Endothelial cell of umbilical vein (primary cell): ENCODE data around the gene DLL1. TPM values are rescaled to one million over a fixed set of nuclear protein-coding genes. Genes with fewer than 3 reads are reported as not detected.

Experiments
- BruUV-seq: library from RNA; stranded (reverse); fragments of 400-500 nt; replicated peaks from 2 replicates; lab custom pipeline; 2021; lab: Mats Ljungman, UMichigan
- CTCF ChIA-PET: fragments of 300-600, 350-600 bp; sonication (Branson Sonifier 250); formaldehyde crosslinking; loops from one replicate; lab custom pipeline; 2021; ENCODE audit warnings: antibody characterized with exemption, inconsistent platforms; lab: Charles Lee
- POLR2A ChIA-PET: fragments of 300-600, 350-600 bp; sonication (Branson Sonifier 250); formaldehyde crosslinking; loops from one replicate; lab custom pipeline; 2021; ENCODE audit warnings: antibody characterized with exemption, inconsistent platforms; lab: Charles Lee
- DNase-seq: peaks from one replicate; pipeline ENCODE4 v3.0.0-alpha.2; 2011; ENCODE audit warnings: low read depth, low spot score
- FAIRE-seq: peaks from 2 replicates; lab custom pipeline; 2011; peaks lifted over from hg19 to GRCh38; lab: Jason Lieb, UNC
- H2AFZ ChIP-seq: 2 replicates; pipeline ENCODE4 v1.6.0; 2012; ENCODE audit warnings: low read depth, low read length, control low read depth, inconsistent platforms
- H3K27ac ChIP-seq: 2 replicates; pipeline ENCODE4 v1.5.1; 2011; ENCODE audit warnings: low read depth, mild to moderate bottlenecking, control low read depth, low read length, moderate library complexity; ENCODE audit not compliant: insufficient read depth
- H3K27me3 ChIP-seq, 2 experiments: 2 replicates each; pipeline versions ENCODE4 v1.6.0 to v1.6.1; 2011; ENCODE audit warnings: low read length in 2 of 2, mixed read lengths in 1 of 2; ENCODE audit not compliant: control insufficient read depth in 2 of 2, insufficient read depth in 2 of 2
- H3K36me3 ChIP-seq, 2 experiments: 2 replicates in 1 of 2; 3 replicates in 1 of 2; pipeline ENCODE4 v1.5.1; 2011; ENCODE audit warnings: low read length in 2 of 2, mild to moderate bottlenecking in 1 of 2, moderate library complexity in 1 of 2; ENCODE audit not compliant: control insufficient read depth in 2 of 2, insufficient read depth in 2 of 2; ENCODE audit errors: extremely low read depth in 1 of 2
- H3K4me1 ChIP-seq: 3 replicates; pipeline ENCODE4 v1.5.1; 2011; ENCODE audit warnings: mild to moderate bottlenecking, low read length; ENCODE audit not compliant: control insufficient read depth, insufficient read depth; ENCODE audit errors: extremely low read depth
- H3K4me2 ChIP-seq: 2 replicates; pipeline ENCODE4 v1.6.1; 2011; ENCODE audit warnings: low read length, control low read depth, mixed read lengths; ENCODE audit not compliant: insufficient read depth
- H3K4me3 ChIP-seq, 3 experiments: fragments of 200-600 bp in 1 of 3; sonication (generic), shearing (Covaris generic) in 1 of 3; replicated peaks in 1 of 3; 2 replicates each; pipeline ENCODE4 v1.5.1; 2011 to 2016; ENCODE audit warnings: control low read depth in 3 of 3, low read length in 3 of 3, mild to moderate bottlenecking in 2 of 3, inconsistent platforms in 1 of 3, low read depth in 1 of 3, moderate library complexity in 1 of 3; ENCODE audit not compliant: insufficient read depth in 1 of 3
- H3K79me2 ChIP-seq: 2 replicates; pipeline ENCODE4 v1.6.0; 2012; ENCODE audit warnings: low read length, inconsistent platforms; ENCODE audit not compliant: control insufficient read depth, insufficient read depth
- H3K9ac ChIP-seq: replicated peaks from 2 replicates; pipeline ENCODE3; 2011; ENCODE audit warnings: low read length, control low read depth; ENCODE audit not compliant: insufficient read depth; ENCODE audit errors: extremely low read depth
- H3K9me1 ChIP-seq: replicated peaks from 3 replicates; pipeline ENCODE4 v1.6.0; 2011; ENCODE audit warnings: mild to moderate bottlenecking, low read length; ENCODE audit not compliant: control insufficient read depth, insufficient read depth; ENCODE audit errors: extremely low read depth
- H3K9me3 ChIP-seq: replicated peaks from 2 replicates; pipeline ENCODE4 v1.5.1; 2012; ENCODE audit warnings: low read length, inconsistent platforms; ENCODE audit not compliant: control insufficient read depth, insufficient read depth
- H4K20me1 ChIP-seq: replicated peaks from 2 replicates; pipeline ENCODE3; 2011; ENCODE audit warnings: mild to moderate bottlenecking, low read length; ENCODE audit not compliant: control insufficient read depth, insufficient read depth; ENCODE audit errors: extremely low read depth
- EZH2 ChIP-seq: IDR thresholded peaks from 2 replicates; pipeline ENCODE4 v1.6.1; 2012; ENCODE audit warnings: borderline replicate concordance, low read depth, mild to moderate bottlenecking, moderate library complexity, low read length, inconsistent platforms; ENCODE audit not compliant: severe bottlenecking
- FOS ChIP-seq: IDR thresholded peaks from 2 replicates; pipeline ENCODE4 v1.6.1; 2011; ENCODE audit warnings: mild to moderate bottlenecking, low read length, moderate library complexity, borderline replicate concordance; ENCODE audit not compliant: insufficient read depth
- GATA2 ChIP-seq: IDR thresholded peaks from 2 replicates; pipeline ENCODE4 v1.7.0; 2011; ENCODE audit warnings: low read depth, mild to moderate bottlenecking, moderate library complexity, mixed read lengths, low read length; ENCODE audit not compliant: insufficient read length, insufficient read depth
- JUN ChIP-seq: IDR thresholded peaks from 2 replicates; pipeline ENCODE4 v1.6.1; 2011; ENCODE audit warnings: borderline replicate concordance, low read depth; ENCODE audit not compliant: insufficient read length, insufficient read depth
- MYC ChIP-seq: IDR thresholded peaks from one replicate; pipeline ENCODE4 v1.6.1; 2011; ENCODE audit warnings: mild to moderate bottlenecking, low read depth, low read length
- POLR2A ChIP-seq: IDR thresholded peaks from 2 replicates; pipeline ENCODE4 v1.6.1; 2012; ENCODE audit warnings: low read depth, mild to moderate bottlenecking, control low read depth, low read length
- POLR2AphosphoS5 ChIP-seq: IDR thresholded peaks from 2 replicates; pipeline ENCODE4 v1.6.1; 2012; ENCODE audit warnings: low read depth, mild to moderate bottlenecking, control low read depth, low read length, moderate library complexity; ENCODE audit not compliant: insufficient read depth
- dilution Hi-C: fragments of 300-500 bp; cut with MboI; formaldehyde crosslinking; loops from one replicate; pipeline ENCODE4 v1.15.0; 2019; ENCODE audit warnings: low sequenced_read_pairs; ENCODE audit not compliant: extremely low pct_ligation_motif_present
- intact Hi-C: fragments of 100-400 bp; cut with micrococcal nuclease; formaldehyde crosslinking; loops from one replicate; pipeline ENCODE4 v1.10.0; 2022
- polyA plus RNA-seq, 4 experiments: library from polyadenylated mRNA; depleted of rRNA in 3 of 4; stranded (reverse) in 3 of 4; unstranded in 1 of 4; fragments of >200 nt; gene quantifications; 2 replicates each; pipeline versions ENCODE4 v1.2.1 to v1.2.3, GENCODE V29; 2011 to 2012; ENCODE audit warnings: missing spikeins in 1 of 4
- total RNA-seq: library from RNA; stranded (reverse); gene quantifications from 2 replicates; pipeline ENCODE4 v1.2.3, GENCODE V29; 2021
- TF ChIP-seq, protein P1 (sequence below): IDR thresholded peaks from 2 replicates; pipeline ENCODE4 v1.6.1; 2011; ENCODE audit not compliant: insufficient read depth, insufficient read length
- TF ChIP-seq, protein P2 (sequence below), 2 donors: IDR thresholded peaks; 1 replicate in 1 of 2; 2 replicates in 1 of 2; pipeline ENCODE4 v1.5.1; 2011; ENCODE audit warnings: low read length in 2 of 2, mild to moderate bottlenecking in 2 of 2, moderate library complexity in 2 of 2, control low read depth in 1 of 2, inconsistent platforms in 1 of 2, low read depth in 1 of 2; ENCODE audit not compliant: insufficient read depth in 1 of 2; ENCODE audit errors: extremely low read depth in 1 of 2

Gene DLL1
- total and polyA plus RNA-seq, 2 donors (not counting 3 experiments of a cell fraction or from before 2014, with no cell fraction given) = 1.4 to 2.3 TPM

- Histone ChIP-seq H3K9ac (no peak overlapping the region), H3K4me1 (no peaks in the 10 kb centered on the region), H3K9me1 (no peaks in the 10 kb centered on the region), H3K27me3 (no peaks in the 10 kb centered on the region), H3K79me2 (no peaks in the 10 kb centered on the region), H3K4me3 (no peak overlapping the region), H3K27ac (no peak overlapping the region), H3K4me2 (no peak overlapping the region), H3K9me3 (no peaks in the 10 kb centered on the region), H4K20me1 (no peaks in the 10 kb centered on the region), H3K36me3 (no peaks in the 10 kb centered on the region), H2AFZ (no peak overlapping the region)
- POLR2A ChIA-PET = no interaction called here
- no TSS peak for BruUV-seq
- intact Hi-C loops (no loop called here), dilution Hi-C loops (no loop called here)
- no peak for FAIRE-seq
- DNase-seq = no peak
- TF ChIP-seq FOS = no peak
- no peak for TF ChIP-seq JUN
- no peak for TF ChIP-seq POLR2A
- TF ChIP-seq GATA2 = no peak
- TF ChIP-seq MYC = no peak
- TF ChIP-seq EZH2 = no peak
- TF ChIP-seq, protein P1, sequence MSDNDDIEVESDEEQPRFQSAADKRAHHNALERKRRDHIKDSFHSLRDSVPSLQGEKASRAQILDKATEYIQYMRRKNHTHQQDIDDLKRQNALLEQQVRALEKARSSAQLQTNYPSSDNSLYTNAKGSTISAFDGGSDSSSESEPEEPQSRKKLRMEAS = no peak
- no peak for TF ChIP-seq POLR2AphosphoS5
- TF ChIP-seq, protein P2, sequence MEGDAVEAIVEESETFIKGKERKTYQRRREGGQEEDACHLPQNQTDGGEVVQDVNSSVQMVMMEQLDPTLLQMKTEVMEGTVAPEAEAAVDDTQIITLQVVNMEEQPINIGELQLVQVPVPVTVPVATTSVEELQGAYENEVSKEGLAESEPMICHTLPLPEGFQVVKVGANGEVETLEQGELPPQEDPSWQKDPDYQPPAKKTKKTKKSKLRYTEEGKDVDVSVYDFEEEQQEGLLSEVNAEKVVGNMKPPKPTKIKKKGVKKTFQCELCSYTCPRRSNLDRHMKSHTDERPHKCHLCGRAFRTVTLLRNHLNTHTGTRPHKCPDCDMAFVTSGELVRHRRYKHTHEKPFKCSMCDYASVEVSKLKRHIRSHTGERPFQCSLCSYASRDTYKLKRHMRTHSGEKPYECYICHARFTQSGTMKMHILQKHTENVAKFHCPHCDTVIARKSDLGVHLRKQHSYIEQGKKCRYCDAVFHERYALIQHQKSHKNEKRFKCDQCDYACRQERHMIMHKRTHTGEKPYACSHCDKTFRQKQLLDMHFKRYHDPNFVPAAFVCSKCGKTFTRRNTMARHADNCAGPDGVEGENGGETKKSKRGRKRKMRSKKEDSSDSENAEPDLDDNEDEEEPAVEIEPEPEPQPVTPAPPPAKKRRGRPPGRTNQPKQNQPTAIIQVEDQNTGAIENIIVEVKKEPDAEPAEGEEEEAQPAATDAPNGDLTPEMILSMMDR (IDR thresholded peaks at IDR 0.05; ENCODE audit: extremely low read depth in 1 of 2, insufficient read depth in 1 of 2, low read depth in 1 of 2, low read length in 2 of 2) = no peak
- CTCF ChIA-PET = no interaction called here
These were observed 37.0 kb downstream of the DLL1 start for GRCh38 chr6:170253910-170254269.
